Adrenal gland (tissue), 12 donors: ENCODE results near the gene TNC. TPM values are rescaled to one million over a fixed set of nuclear protein-coding genes. Genes with fewer than 3 reads are reported as not detected.

ENCODE experiments used
- DNase-seq, 7 donors: peaks; one replicate each; pipeline ENCODE4 v3.0.0-alpha.2; 2019 to 2020
- H3K27ac ChIP-seq, 5 donors: fragments of 200-600 bp; sonication (generic) in 4 of 5; 1 replicate in 3 of 5; 2 replicates in 2 of 5; pipeline versions ENCODE4 v1.5.1 to v1.8.0; 2016 to 2020; ENCODE audit warnings: mild to moderate bottlenecking in 1 of 5
- H3K27me3 ChIP-seq: fragments of 200-600 bp; 2 replicates; pipeline ENCODE4 v1.8.0; 2021
- H3K36me3 ChIP-seq, 2 donors: fragments of 200-600 bp; replicated peaks in 1 of 2; 1 replicate in 1 of 2; 2 replicates in 1 of 2; pipeline versions ENCODE4 v1.5.1 to v1.8.0; 2018 to 2022
- H3K4me1 ChIP-seq, 2 donors: fragments of 200-600 bp; replicated peaks in 1 of 2; 1 replicate in 1 of 2; 2 replicates in 1 of 2; pipeline versions ENCODE4 v1.5.1 to v1.8.0; 2018 to 2021
- H3K4me3 ChIP-seq, 4 donors: fragments of 200-600 bp; sonication (generic) in 3 of 4; one replicate each; pipeline ENCODE4 v1.5.1; 2016 to 2018
- H3K9me3 ChIP-seq, 3 donors: fragments of 200-600 bp; sonication (generic) in 1 of 3; replicated peaks in 1 of 3; 1 replicate in 2 of 3; 2 replicates in 1 of 3; pipeline versions ENCODE4 v1.5.1 to v1.8.0; 2016 to 2021
- POLR2A ChIP-seq, 2 donors: fragments of 450-650 bp; IDR thresholded peaks; one replicate each; pipeline ENCODE4 v1.6.1; 2017; ENCODE audit warnings: antibody characterized with exemption in 2 of 2, mild to moderate bottlenecking in 2 of 2, moderate library complexity in 1 of 2
- WGBS, 4 donors: extraction: QIAGEN DNeasy Blood & Tissue Kit in 2 of 4; methylation state at CpG; one replicate each; pipeline versions ENCODE4 v1.1.5 to v1.1.7; 2013 to 2017; 5-methylcytosine and 5-hydroxymethylcytosine counted together
- intact Hi-C, 2 donors: fragments of 100-400 bp; cut with DNase I; formaldehyde crosslinking; loops; one replicate each; pipeline versions ENCODE4 v1.14.1 to v1.15.0; 2022 to 2023
- polyA plus RNA-seq, 3 donors: library from polyadenylated mRNA; stranded (reverse); fragments of 200-250 nt in 2 of 3; fragments of 350-450 nt in 1 of 3; fragmentation: Illumina TruSeq in 1 of 3; extraction: RNeasy Lipid Tissue Mini Kit (QIAGEN cat#74804) in 1 of 3; gene quantifications; one replicate each; pipeline ENCODE4 v1.2.3, GENCODE V29; 2013 to 2014
- total RNA-seq, 9 donors: library from RNA; depleted of rRNA in 4 of 9; stranded (reverse); fragments of >200 nt in 4 of 9; fragments of 120-200 nt in 1 of 9; fragmentation: NEBNext Ultra II Directional in 1 of 9; extraction: Animal tissue kit (Norgen Biotek cat#: 25700) in 1 of 9; gene quantifications; one replicate each; pipeline versions ENCODE4 v1.1.0 to v1.2.4, GENCODE V29; 2013 to 2023
- TF ChIP-seq, protein P1 (sequence below), 6 experiments: fragments of 450-650 bp in 4 of 6; fragments of 200-600 bp in 2 of 6; sonication (generic) in 1 of 6; IDR thresholded peaks; 1 replicate in 5 of 6; 2 replicates in 1 of 6; pipeline versions ENCODE4 v1.5.1 to v1.8.0; 2016 to 2021; ENCODE audit warnings: antibody characterized with exemption in 6 of 6, mild to moderate bottlenecking in 2 of 6, moderate library complexity in 1 of 6
- donor health status: healthy with polysubstance abuse.
- donor health status: Bipolar disorder and iron deficiency.
- donor health status: DM: yes; HTN: yes; CAD: no.
- donor health status: DM: no; HTN: no; CAD: no.
- donor health status: DM: no; HTN: no; CAD: no.
- donor health status: DM: yes; HTN: yes; CAD: no.

Gene TNC
- total and polyA plus RNA-seq, 12 donors: 1.9 to 53.8 (median 10.7) TPM

DNA sequence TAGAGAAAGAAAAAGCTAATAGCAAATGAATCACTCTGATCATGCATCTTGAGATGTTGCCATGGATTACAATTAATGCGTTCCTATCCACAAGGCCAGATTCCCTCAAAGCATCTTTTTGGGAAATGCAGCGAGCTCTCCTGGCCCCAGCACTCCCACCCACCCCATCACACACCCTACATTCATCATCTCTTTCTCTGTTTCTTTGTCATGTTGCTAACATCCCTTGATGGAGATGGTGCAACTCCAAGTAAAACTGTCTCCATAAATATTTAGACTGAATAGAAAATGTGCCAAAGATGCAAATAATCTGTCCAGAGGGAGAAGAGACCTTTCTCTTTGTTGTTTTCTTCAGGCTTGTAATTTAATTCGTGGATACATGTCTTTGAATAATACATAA is 30.8 kb upstream of the TNC start:
- Histone ChIP-seq H3K9me3 (no peaks in the 10 kb centered on the region), H3K36me3 (no peaks in the 10 kb centered on the region), H3K4me1 (no peaks in the 10 kb centered on the region), H3K27ac (no peak overlapping the region), H3K4me3 (no peak overlapping the region), H3K27me3 (no peaks in the 10 kb centered on the region)
- TF ChIP-seq, protein P1, sequence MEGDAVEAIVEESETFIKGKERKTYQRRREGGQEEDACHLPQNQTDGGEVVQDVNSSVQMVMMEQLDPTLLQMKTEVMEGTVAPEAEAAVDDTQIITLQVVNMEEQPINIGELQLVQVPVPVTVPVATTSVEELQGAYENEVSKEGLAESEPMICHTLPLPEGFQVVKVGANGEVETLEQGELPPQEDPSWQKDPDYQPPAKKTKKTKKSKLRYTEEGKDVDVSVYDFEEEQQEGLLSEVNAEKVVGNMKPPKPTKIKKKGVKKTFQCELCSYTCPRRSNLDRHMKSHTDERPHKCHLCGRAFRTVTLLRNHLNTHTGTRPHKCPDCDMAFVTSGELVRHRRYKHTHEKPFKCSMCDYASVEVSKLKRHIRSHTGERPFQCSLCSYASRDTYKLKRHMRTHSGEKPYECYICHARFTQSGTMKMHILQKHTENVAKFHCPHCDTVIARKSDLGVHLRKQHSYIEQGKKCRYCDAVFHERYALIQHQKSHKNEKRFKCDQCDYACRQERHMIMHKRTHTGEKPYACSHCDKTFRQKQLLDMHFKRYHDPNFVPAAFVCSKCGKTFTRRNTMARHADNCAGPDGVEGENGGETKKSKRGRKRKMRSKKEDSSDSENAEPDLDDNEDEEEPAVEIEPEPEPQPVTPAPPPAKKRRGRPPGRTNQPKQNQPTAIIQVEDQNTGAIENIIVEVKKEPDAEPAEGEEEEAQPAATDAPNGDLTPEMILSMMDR (IDR thresholded peaks at IDR 0.05): no peak
- no peak for DNase-seq
- intact Hi-C loops: no loop called here
- WGBS, 4 donors: 59 to 70% (median 62%) methylated on average over 3 of the region's 3 CpGs

DNA sequence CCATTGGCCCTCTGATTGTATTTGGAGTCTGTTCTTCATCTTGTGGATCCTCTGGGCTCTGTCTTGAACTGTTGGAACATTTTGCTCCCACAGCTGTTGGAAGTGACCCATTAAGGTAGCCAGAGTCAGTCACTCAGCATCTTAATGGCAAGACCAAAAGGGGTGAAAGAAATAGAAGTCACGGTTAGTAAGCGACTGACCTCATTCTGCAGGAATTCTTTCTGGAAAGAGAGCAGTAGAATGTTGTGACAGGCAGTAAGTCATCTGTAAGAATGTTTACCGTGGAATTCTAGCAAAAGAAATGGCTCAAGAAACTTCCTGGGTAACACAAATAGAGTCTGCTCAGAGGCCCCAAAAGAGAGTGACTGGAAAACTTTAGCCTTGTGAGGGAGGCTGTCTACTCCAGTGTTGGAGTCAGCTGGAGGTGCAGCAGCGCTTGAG is 28.6 kb upstream of the TNC start:
- Histone ChIP-seq H3K9me3 (no peaks in the 10 kb centered on the region), H3K4me1 (no peaks in the 10 kb centered on the region), H3K27me3 (no peaks in the 10 kb centered on the region), H3K4me3 (no peak overlapping the region), H3K27ac (peak overlapping the region in 1 of 5 donors; percentile 21), H3K36me3 (no peaks in the 10 kb centered on the region)
- TF ChIP-seq, protein P1 (IDR thresholded peaks at IDR 0.05): no peak
- no peak for TF ChIP-seq POLR2A (IDR thresholded peaks at IDR 0.05)
- WGBS, 4 donors: 40 to 56% (median 48%) methylated on average over 4 of the region's 4 CpGs
- intact Hi-C loops: no loop called here
- DNase-seq: no peak

DNA sequence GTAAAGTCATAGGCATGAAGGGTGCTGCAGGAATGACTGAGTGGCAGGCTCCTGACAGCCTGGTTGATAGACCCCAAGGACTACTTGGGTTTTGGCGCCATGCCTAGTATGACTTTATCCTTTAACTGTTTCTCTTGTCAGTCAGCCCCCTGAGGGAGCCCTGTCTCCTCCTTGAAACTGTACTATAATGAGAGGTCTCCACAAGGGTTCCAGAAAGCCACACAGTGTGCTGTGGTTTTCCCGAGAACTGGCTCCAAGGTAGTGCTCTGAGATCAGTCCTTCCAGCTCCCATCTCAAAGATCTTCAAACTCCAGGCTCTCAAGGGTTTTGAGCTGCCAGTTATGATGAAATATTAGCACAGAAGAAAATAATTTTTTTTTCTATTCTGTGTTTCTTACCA is 26.7 kb upstream of the TNC start:
- WGBS, 4 donors: 73 to 79% (median 75%) methylated on average over 2 of the region's 2 CpGs
- H3K27me3 ChIP-seq: no peaks in the 10 kb centered on the region
- intact Hi-C loops: no loop called here
- no peaks in the 10 kb centered on the region for H3K4me1 ChIP-seq
- no peak for DNase-seq
- no peak for TF ChIP-seq POLR2A (IDR thresholded peaks at IDR 0.05)
- TF ChIP-seq, protein P1 (IDR thresholded peaks at IDR 0.05): no peak
- no peaks in the 10 kb centered on the region for H3K9me3 ChIP-seq
- no peaks in the 10 kb centered on the region for H3K36me3 ChIP-seq
- no peak overlapping the region for H3K4me3 ChIP-seq
- no peak overlapping the region for H3K27ac ChIP-seq

DNA sequence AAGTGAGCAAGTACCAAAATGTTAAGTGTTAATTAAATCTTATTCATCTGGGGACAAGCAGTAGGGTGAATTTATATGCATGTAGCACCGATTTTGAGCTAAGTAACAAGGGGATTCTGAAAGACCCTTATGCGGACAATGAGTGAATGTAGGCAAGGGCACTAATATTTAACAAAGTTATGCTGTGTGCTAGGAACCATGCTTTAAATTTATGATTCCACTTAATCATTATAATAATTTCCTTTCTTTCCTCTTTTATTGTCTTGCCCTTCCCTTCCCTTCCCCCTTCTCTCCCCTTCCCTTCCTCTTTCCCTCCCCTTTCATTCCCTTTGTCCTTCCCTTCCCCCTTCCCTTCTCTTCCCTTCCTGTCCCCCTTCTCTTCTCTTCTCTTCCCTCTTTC is 25.7 kb upstream of the TNC start:
- intact Hi-C loops: no loop called here
- WGBS, 4 donors: 36 to 83% (median 61%) methylated on average over 2 of the region's 2 CpGs

More for the DNA sequence above, 25.7 kb upstream of the TNC start:
- no peaks in the 10 kb centered on the region for H3K9me3 ChIP-seq
- H3K27ac ChIP-seq: no peak overlapping the region
- no peak overlapping the region for H3K4me3 ChIP-seq
- no peaks in the 10 kb centered on the region for H3K36me3 ChIP-seq
- no peaks in the 10 kb centered on the region for H3K27me3 ChIP-seq
- TF ChIP-seq, protein P1 (IDR thresholded peaks at IDR 0.05): no peak
- no peak for TF ChIP-seq POLR2A (IDR thresholded peaks at IDR 0.05)
- DNase-seq: no peak
- no peaks in the 10 kb centered on the region for H3K4me1 ChIP-seq
